Sigmoid colon (tissue), 7 donors: ENCODE measurements around the gene MDH1B. TPM values are rescaled to one million over a fixed set of nuclear protein-coding genes. Genes with fewer than 3 reads are reported as not detected.

Source experiments
- DNase-seq: peaks from one replicate; pipeline ENCODE4 v3.0.0-alpha.2; 2019
- H3K27ac ChIP-seq, 4 donors: fragments of 200-600 bp; sonication (generic); one replicate each; pipeline ENCODE4 v1.5.1; 2016 to 2019; ENCODE audit warnings: mild to moderate bottlenecking in 1 of 4
- H3K27me3 ChIP-seq, 3 donors: fragments of 200-600 bp; sonication (generic); one replicate each; pipeline ENCODE4 v1.5.1; 2019; ENCODE audit warnings: mild to moderate bottlenecking in 1 of 3
- H3K36me3 ChIP-seq, 4 donors: fragments of 200-600 bp; sonication (generic); one replicate each; pipeline ENCODE4 v1.5.1; 2016 to 2019
- H3K4me1 ChIP-seq, 4 donors: fragments of 200-600 bp; sonication (generic); one replicate each; pipeline ENCODE4 v1.5.1; 2017 to 2019
- H3K4me3 ChIP-seq, 4 donors: fragments of 200-600 bp; sonication (generic); one replicate each; pipeline ENCODE4 v1.5.1; 2017 to 2019; ENCODE audit warnings: mild to moderate bottlenecking in 2 of 4, moderate library complexity in 1 of 4
- H3K9me3 ChIP-seq, 4 donors: fragments of 200-600 bp in 3 of 4; sonication (generic) in 3 of 4; one replicate each; pipeline versions ENCODE4 v1.5.1 to v1.6.1; 2013 to 2019
- CTCF ChIP-seq, 4 experiments: fragments of 450-650 bp in 3 of 4; fragments of 200-600 bp in 1 of 4; IDR thresholded peaks; one replicate each; pipeline ENCODE4 v1.5.1; 2016 to 2019; ENCODE audit warnings: antibody characterized with exemption in 4 of 4, mild to moderate bottlenecking in 3 of 4, moderate library complexity in 2 of 4
- EP300 ChIP-seq, 4 donors: sonication (generic); formaldehyde crosslinking; IDR thresholded peaks; one replicate each; pipeline ENCODE4 v1.6.1; 2017; ENCODE audit warnings: antibody characterized with exemption in 4 of 4
- POLR2A ChIP-seq, 2 donors: fragments of 450-650 bp; IDR thresholded peaks; one replicate each; pipeline ENCODE4 v1.6.1; 2016; ENCODE audit warnings: antibody characterized with exemption in 2 of 2, mild to moderate bottlenecking in 2 of 2, moderate library complexity in 2 of 2
- POLR2AphosphoS5 ChIP-seq, 4 donors: sonication (generic); formaldehyde crosslinking; IDR thresholded peaks; one replicate each; pipeline ENCODE4 v1.6.1; 2017; ENCODE audit warnings: antibody characterized with exemption in 4 of 4
- WGBS, 2 donors: extraction: QIAGEN DNeasy Blood & Tissue Kit; methylation state at CpG; one replicate each; pipeline ENCODE4 v1.1.7; 2013; 5-methylcytosine and 5-hydroxymethylcytosine counted together
- intact Hi-C: fragments of 100-400 bp; cut with DNase I; formaldehyde crosslinking; loops from one replicate; pipeline ENCODE4 v1.15.1; 2023
- polyA plus RNA-seq, 3 donors: library from polyadenylated mRNA; stranded (reverse); fragments of 200-250 nt; gene quantifications; one replicate each; pipeline ENCODE4 v1.2.3, GENCODE V29; 2013
- total RNA-seq, 4 donors: library from RNA; depleted of rRNA; stranded (reverse); fragments of >200 nt; gene quantifications; one replicate each; pipeline ENCODE4 v1.1.0, GENCODE V29; 2016
- donor health status: healthy with polysubstance abuse.
- donor health status: Bipolar disorder and iron deficiency.
- donor health status: healthy.

The MDH1B gene
- total and polyA plus RNA-seq, 7 donors = 0.28 to 2.2 (median 1.4) TPM; not detected in 2

DNA sequence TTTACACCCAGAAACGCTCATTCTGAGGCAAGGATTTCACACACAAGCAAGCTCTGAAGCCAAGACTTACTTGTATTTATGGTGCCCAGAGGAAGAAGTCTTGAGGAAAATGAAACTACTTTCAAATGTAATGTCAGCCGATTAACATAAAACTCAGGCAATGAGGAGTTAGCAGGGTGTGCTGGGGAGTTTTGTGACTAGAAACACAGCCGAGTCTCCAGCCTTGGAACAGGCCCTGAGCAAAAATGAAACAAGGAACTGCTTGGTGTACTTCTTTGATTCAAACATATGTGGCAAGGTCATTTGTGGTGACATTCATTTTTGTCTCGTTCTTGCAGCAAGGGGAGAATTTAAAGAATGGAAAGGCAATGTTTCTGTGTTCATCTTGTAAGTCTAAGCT, 51.4 kb downstream of the MDH1B start:
- 45 to 68% methylated on average over 4 of the region's 4 CpGs for WGBS, 2 donors
- Histone ChIP-seq H3K4me1 (no peaks in the 10 kb centered on the region), H3K4me3 (no peak overlapping the region), H3K27ac (no peak overlapping the region), H3K9me3 (no peaks in the 10 kb centered on the region), H3K27me3 (no peaks in the 10 kb centered on the region), H3K36me3 (no peaks in the 10 kb centered on the region)
- intact Hi-C loops = no loop called here
- no peak for DNase-seq
- TF ChIP-seq POLR2AphosphoS5 (IDR thresholded peaks at IDR 0.05) (no peak), EP300 (IDR thresholded peaks at IDR 0.05) (no peak), POLR2A (IDR thresholded peaks at IDR 0.05) (no peak), CTCF (IDR thresholded peaks at IDR 0.05) (no peak)

- H3K9me3 ChIP-seq = no peaks in the 10 kb centered on the region
- no peak for DNase-seq
- H3K4me3 ChIP-seq = no peak overlapping the region
- 14 to 53% methylated on average over 5 of the region's 5 CpGs for WGBS, 2 donors
- H3K36me3 ChIP-seq = no peaks in the 10 kb centered on the region
- intact Hi-C loops = no loop called here
- H3K4me1 ChIP-seq = no peaks in the 10 kb centered on the region
- no peaks in the 10 kb centered on the region for H3K27me3 ChIP-seq
- no peak for TF ChIP-seq POLR2AphosphoS5 (IDR thresholded peaks at IDR 0.05)
- TF ChIP-seq CTCF (IDR thresholded peaks at IDR 0.05) = no peak
- TF ChIP-seq POLR2A (IDR thresholded peaks at IDR 0.05) = no peak
- no peak for TF ChIP-seq EP300 (IDR thresholded peaks at IDR 0.05)
- H3K27ac ChIP-seq = no peak overlapping the region
These were observed 56.8 kb downstream of the MDH1B start for GRCh38 chr2:206708286-206708685.

- 17 to 69% methylated on average over 10 of the region's 10 CpGs for WGBS, 2 donors
- no peak for TF ChIP-seq POLR2A (IDR thresholded peaks at IDR 0.05)
- TF ChIP-seq EP300 (IDR thresholded peaks at IDR 0.05) = no peak
- TF ChIP-seq CTCF (IDR thresholded peaks at IDR 0.05) = no peak
- no peak for TF ChIP-seq POLR2AphosphoS5 (IDR thresholded peaks at IDR 0.05)
- no peak for DNase-seq
These were observed 57.9 kb downstream of the MDH1B start for GRCh38 chr2:206707164-206707701.

GRCh38 chr2:206701952-206702605, 63.0 kb downstream of the MDH1B start:
- Histone ChIP-seq H3K36me3 (no peaks in the 10 kb centered on the region), H3K27ac (no peak overlapping the region), H3K9me3 (no peaks in the 10 kb centered on the region), H3K4me3 (no peak overlapping the region), H3K27me3 (no peaks in the 10 kb centered on the region), H3K4me1 (no peaks in the 10 kb centered on the region)
- intact Hi-C loops = no loop called here
- no peak for TF ChIP-seq POLR2A (IDR thresholded peaks at IDR 0.05)
- no peak for TF ChIP-seq EP300 (IDR thresholded peaks at IDR 0.05)
- no peak for TF ChIP-seq POLR2AphosphoS5 (IDR thresholded peaks at IDR 0.05)
- TF ChIP-seq CTCF (IDR thresholded peaks at IDR 0.05) = no peak
- no peak for DNase-seq
- 79 to 83% methylated on average over 8 of the region's 8 CpGs for WGBS, 2 donors

More at GRCh38 chr2:206707164-206707701, 57.9 kb downstream of the MDH1B start:
- Histone ChIP-seq H3K27ac (no peak overlapping the region), H3K27me3 (no peaks in the 10 kb centered on the region), H3K9me3 (no peaks in the 10 kb centered on the region), H3K36me3 (no peaks in the 10 kb centered on the region), H3K4me1 (no peaks in the 10 kb centered on the region), H3K4me3 (no peak overlapping the region)
- intact Hi-C loops = no loop called here
